PC-9 (cell line): ENCODE data around the gene GUCY2C. TPM values are rescaled to one million over a fixed set of nuclear protein-coding genes. Genes with fewer than 3 reads are reported as not detected.

ENCODE experiments used
- BruUV-seq: library from RNA; stranded (reverse); fragments of 400-500 nt; replicated peaks from 2 replicates; lab custom pipeline; 2021; lab: Mats Ljungman, UMichigan
- CTCF ChIA-PET: fragments of 300-600 bp; sonication (Branson Sonifier 250); formaldehyde crosslinking; loops from one replicate; lab custom pipeline; 2022; ENCODE audit warnings: antibody characterized with exemption; lab: Charles Lee
- POLR2A ChIA-PET: fragments of 300-600 bp; sonication (Branson Sonifier 250); formaldehyde crosslinking; loops from one replicate; lab custom pipeline; 2022; ENCODE audit warnings: antibody characterized with exemption; ENCODE audit not compliant: unreplicated experiment; lab: Charles Lee
- DNase-seq, 2 experiments: peaks; one replicate each; pipeline versions ENCODE4 v3.0.0 to v3.0.0-alpha.2; 2015 to 2022; ENCODE audit warnings: mixed read lengths in 1 of 2
- H2AFZ ChIP-seq: fragments of 200-600 bp; sonication (generic); 2 replicates; pipeline ENCODE4 v1.8.1; 2017; ENCODE audit warnings: antibody characterized with exemption
- H3F3A ChIP-seq: fragments of 200-600 bp; sonication (generic); 2 replicates; pipeline ENCODE4 v1.8.1; 2017; ENCODE audit warnings: antibody characterized with exemption, mild to moderate bottlenecking, low read depth; ENCODE audit not compliant: insufficient read depth
- H3K27ac ChIP-seq: fragments of 200-600 bp; sonication (generic); 2 replicates; pipeline ENCODE4 v1.6.1; 2016; ENCODE audit warnings: mixed run types
- H3K27me3 ChIP-seq: fragments of 200-600 bp; sonication (generic); 2 replicates; pipeline ENCODE4 v1.6.1; 2016; ENCODE audit warnings: low read depth, mixed run types; ENCODE audit not compliant: insufficient read depth
- H3K36me3 ChIP-seq: fragments of 200-600 bp; sonication (generic); 2 replicates; pipeline ENCODE4 v1.6.1; 2016; ENCODE audit warnings: low read depth, mixed run types
- H3K4me1 ChIP-seq: fragments of 200-600 bp; sonication (generic); replicated peaks from 2 replicates; pipeline ENCODE4 v1.6.1; 2016; ENCODE audit warnings: mixed run types; ENCODE audit not compliant: insufficient read depth
- H3K4me2 ChIP-seq: fragments of 200-600 bp; sonication (generic); 2 replicates; pipeline ENCODE4 v1.6.1; 2017; ENCODE audit warnings: mixed run types
- H3K4me3 ChIP-seq: fragments of 200-600 bp; sonication (generic); 2 replicates; pipeline ENCODE4 v1.6.1; 2016; ENCODE audit warnings: mixed run types
- H3K79me2 ChIP-seq: fragments of 200-600 bp; sonication (generic); 2 replicates; pipeline ENCODE4 v1.6.1; 2017; ENCODE audit warnings: low read depth, mixed run types
- H3K9me2 ChIP-seq: fragments of 200-600 bp; sonication (generic); 2 replicates; pipeline ENCODE4 v1.8.1; 2017; ENCODE audit warnings: mild to moderate bottlenecking; ENCODE audit not compliant: insufficient read depth
- H3K9me3 ChIP-seq: fragments of 200-600 bp; sonication (generic); 2 replicates; pipeline ENCODE4 v1.8.1; 2016; ENCODE audit warnings: low read depth; ENCODE audit not compliant: insufficient read depth
- H4K20me1 ChIP-seq: fragments of 200-600 bp; sonication (generic); 2 replicates; pipeline ENCODE4 v1.8.1; 2017; ENCODE audit not compliant: insufficient read depth
- CTCF ChIP-seq: fragments of 200-600 bp; sonication (generic); conservative IDR thresholded peaks from 2 replicates; pipeline ENCODE4 v1.6.1; 2017; ENCODE audit warnings: mixed run types, antibody characterized with exemption, mild to moderate bottlenecking, moderate library complexity
- EZH2 ChIP-seq: fragments of 200-600 bp; sonication (generic); IDR thresholded peaks from 2 replicates; pipeline ENCODE4 v1.8.0; 2017; ENCODE audit warnings: antibody characterized with exemption, low read depth
- intact Hi-C: fragments of 100-400 bp; cut with micrococcal nuclease; formaldehyde crosslinking; loops from one replicate; pipeline ENCODE4 v1.10.0; 2022; ENCODE audit not compliant: unreplicated experiment
- total RNA-seq: library from RNA; stranded (reverse); gene quantifications from 2 replicates; pipeline ENCODE4 v1.2.3, GENCODE V29; 2021

The GUCY2C gene
- total RNA-seq, 1 experiment from 2014 or later: not detected

- no peaks in the 10 kb centered on the region for H3K79me2 ChIP-seq
- H3K36me3 ChIP-seq: no peaks in the 10 kb centered on the region
- no peaks in the 10 kb centered on the region for H3F3A ChIP-seq
- H3K9me2 ChIP-seq: no peaks in the 10 kb centered on the region
- H3K27me3 ChIP-seq: no peaks in the 10 kb centered on the region
- H3K9me3 ChIP-seq: peaks cover 25% of the 10 kb centered on the region; the same call in 1 of the 2 replicates
- BruUV-seq: no TSS peak
- H3K4me2 ChIP-seq: no peak overlapping the region
- POLR2A ChIA-PET: no interaction called here
- no peak for TF ChIP-seq EZH2
- TF ChIP-seq CTCF: no peak
- no peak overlapping the region for H3K27ac ChIP-seq
- no peaks in the 10 kb centered on the region for H4K20me1 ChIP-seq
- no peaks in the 10 kb centered on the region for H3K4me1 ChIP-seq
- H3K4me3 ChIP-seq: no peak overlapping the region
- intact Hi-C loops: no loop called here
- DNase-seq: no peak
- CTCF ChIA-PET: interaction anchor here (0.6 kb wide), 1 partner anchor 969 kb away, joined by 3 read pairs; no protein-coding TSS in a partner anchor
- H2AFZ ChIP-seq: no peak overlapping the region
Observed at GRCh38 chr12:14601692-14602478, 94.5 kb downstream of the GUCY2C start.

GRCh38 chr12:14597480-14597879 lies 98.9 kb downstream of the GUCY2C start:
- POLR2A ChIA-PET: no interaction called here
- intact Hi-C loops: no loop called here

GRCh38 chr12:14591719-14592118 lies 104.7 kb downstream of the GUCY2C start:
- Histone ChIP-seq H3K4me3 (no peak overlapping the region), H3K4me2 (no peak overlapping the region), H3K4me1 (no peaks in the 10 kb centered on the region), H3K27ac (no peak overlapping the region), H4K20me1 (no peaks in the 10 kb centered on the region), H3F3A (no peaks in the 10 kb centered on the region), H3K79me2 (no peaks in the 10 kb centered on the region), H3K27me3 (no peaks in the 10 kb centered on the region), H3K9me2 (no peaks in the 10 kb centered on the region), H3K9me3 (no peaks in the 10 kb centered on the region), H2AFZ (no peak overlapping the region), H3K36me3 (no peaks in the 10 kb centered on the region)
- DNase-seq: no peak
- intact Hi-C loops: no loop called here
- no TSS peak for BruUV-seq
- no peak for TF ChIP-seq EZH2
- TF ChIP-seq CTCF: no peak
- CTCF ChIA-PET: interaction anchor here (0.7 kb wide), 1 partner anchor 342 kb away, joined by 3 read pairs; no protein-coding TSS in a partner anchor
- POLR2A ChIA-PET: no interaction called here

More at GRCh38 chr12:14597480-14597879, 98.9 kb downstream of the GUCY2C start:
- H3K36me3 ChIP-seq: no peaks in the 10 kb centered on the region
- H3K4me1 ChIP-seq: no peaks in the 10 kb centered on the region
- no peaks in the 10 kb centered on the region for H3F3A ChIP-seq
- H3K9me3 ChIP-seq: no peaks in the 10 kb centered on the region
- H4K20me1 ChIP-seq: no peaks in the 10 kb centered on the region
- H3K27me3 ChIP-seq: no peaks in the 10 kb centered on the region
- H3K27ac ChIP-seq: no peak overlapping the region
- no peak for TF ChIP-seq CTCF
- no peak for TF ChIP-seq EZH2
- H3K4me3 ChIP-seq: no peak overlapping the region
- CTCF ChIA-PET: no interaction called here
- H3K79me2 ChIP-seq: no peaks in the 10 kb centered on the region
- no peaks in the 10 kb centered on the region for H3K9me2 ChIP-seq
- no peak overlapping the region for H3K4me2 ChIP-seq
- no TSS peak for BruUV-seq
- no peak overlapping the region for H2AFZ ChIP-seq
- no peak for DNase-seq
